Thyroid gland (tissue), 4 donors: ENCODE data around the gene DLG2. TPM values are rescaled to one million over a fixed set of nuclear protein-coding genes. Genes with fewer than 3 reads are reported as not detected.

Experiments
- DNase-seq, 2 donors: peaks; one replicate each; pipeline ENCODE4 v3.0.0-alpha.2; 2019
- H3K27ac ChIP-seq, 3 donors: fragments of 200-600 bp; sonication (generic); 1 replicate in 2 of 3; 2 replicates in 1 of 3; pipeline ENCODE4 v1.5.1; 2016 to 2019; ENCODE audit warnings: mild to moderate bottlenecking in 1 of 3, moderate library complexity in 1 of 3
- H3K27me3 ChIP-seq: fragments of 200-600 bp; sonication (generic); one replicate; pipeline ENCODE4 v1.5.1; 2019
- H3K36me3 ChIP-seq, 2 donors: fragments of 200-600 bp; sonication (generic); one replicate each; pipeline ENCODE4 v1.5.1; 2016 to 2019
- H3K4me1 ChIP-seq, 2 donors: fragments of 200-600 bp; sonication (generic); one replicate each; pipeline ENCODE4 v1.5.1; 2017 to 2019
- H3K4me3 ChIP-seq, 3 donors: fragments of 200-600 bp; sonication (generic); replicated peaks in 1 of 3; 1 replicate in 2 of 3; 2 replicates in 1 of 3; pipeline ENCODE4 v1.5.1; 2016; ENCODE audit warnings: mild to moderate bottlenecking in 1 of 3
- H3K9me3 ChIP-seq: fragments of 200-600 bp; sonication (generic); one replicate; pipeline ENCODE4 v1.5.1; 2017
- CTCF ChIP-seq, 6 experiments: fragments of 200-600 bp in 3 of 6; fragments of 450-650 bp in 3 of 6; sonication (generic) in 3 of 6; IDR thresholded peaks; one replicate each; pipeline ENCODE4 v1.5.1; 2016 to 2019; ENCODE audit warnings: antibody characterized with exemption in 6 of 6, mild to moderate bottlenecking in 2 of 6, inconsistent platforms in 1 of 6, moderate library complexity in 1 of 6
- POLR2A ChIP-seq, 2 donors: fragments of 450-650 bp; IDR thresholded peaks; one replicate each; pipeline ENCODE4 v1.6.1; 2017; ENCODE audit warnings: antibody characterized with exemption in 2 of 2, mild to moderate bottlenecking in 2 of 2, moderate library complexity in 1 of 2
- WGBS, 2 donors: methylation state at CpG; one replicate each; pipeline ENCODE4 v1.1.5; 2017; 5-methylcytosine and 5-hydroxymethylcytosine counted together
- intact Hi-C: fragments of 100-400 bp; cut with DNase I; formaldehyde crosslinking; loops from one replicate; pipeline ENCODE4 v1.15.1; 2023
- total RNA-seq, 4 donors: library from RNA; depleted of rRNA; stranded (reverse); fragments of >200 nt; gene quantifications; one replicate each; pipeline ENCODE4 v1.2.3, GENCODE V29; 2016

Gene DLG2
- total RNA-seq, 4 donors from 2014 or later, result 29.4 to 79.4 (median 42.4) TPM

GRCh38 chr11:83663988-83664387 lies 1963.2 kb downstream of the DLG2 start:
- Histone ChIP-seq H3K36me3 (no peaks in the 10 kb centered on the region), H3K27ac (no peak overlapping the region), H3K9me3 (no peaks in the 10 kb centered on the region), H3K4me1 (peaks cover 4 to 5% of the 10 kb centered on the region in 2 donors), H3K4me3 (no peak overlapping the region), H3K27me3 (no peaks in the 10 kb centered on the region)
- DNase-seq, result no peak
- intact Hi-C loops, result no loop called here
- 96 to 98% methylated on average over 4 of the region's 4 CpGs for WGBS, 2 donors
- no peak for TF ChIP-seq CTCF (IDR thresholded peaks at IDR 0.05)
- no peak for TF ChIP-seq POLR2A (IDR thresholded peaks at IDR 0.05)

- DNase-seq, result no peak
- TF ChIP-seq POLR2A (IDR thresholded peaks at IDR 0.05), result no peak
- TF ChIP-seq CTCF (IDR thresholded peaks at IDR 0.05), result no peak
- H3K4me1 ChIP-seq, result peaks cover 4 to 5% of the 10 kb centered on the region in 2 donors
- no peaks in the 10 kb centered on the region for H3K27me3 ChIP-seq
- H3K4me3 ChIP-seq, result no peak overlapping the region
- H3K36me3 ChIP-seq, result no peaks in the 10 kb centered on the region
- H3K9me3 ChIP-seq, result no peaks in the 10 kb centered on the region
- 81 to 87% methylated on average over 3 of the region's 3 CpGs for WGBS, 2 donors
- H3K27ac ChIP-seq, result no peak overlapping the region
- intact Hi-C loops, result no loop called here
Measured at GRCh38 chr11:83663446-83663845, 1963.7 kb downstream of the DLG2 start.

- WGBS, 2 donors, result 92 to 100% methylated on average over 1 of the region's 1 CpG
- TF ChIP-seq CTCF (IDR thresholded peaks at IDR 0.05) (no peak), POLR2A (IDR thresholded peaks at IDR 0.05) (no peak)
- Histone ChIP-seq H3K27ac (no peak overlapping the region), H3K9me3 (no peaks in the 10 kb centered on the region), H3K36me3 (no peaks in the 10 kb centered on the region), H3K27me3 (no peaks in the 10 kb centered on the region), H3K4me3 (no peak overlapping the region), H3K4me1 (peaks cover 0 to 4% of the 10 kb centered on the region in 2 donors)
- intact Hi-C loops, result no loop called here
- DNase-seq, result no peak
Measured at GRCh38 chr11:83662494-83662893, 1964.7 kb downstream of the DLG2 start.

GRCh38 chr11:83661491-83662350 lies 1965.4 kb downstream of the DLG2 start:
- intact Hi-C loops, result no loop called here

More at GRCh38 chr11:83661491-83662350, 1965.4 kb downstream of the DLG2 start:
- DNase-seq, result no peak
- Histone ChIP-seq H3K4me3 (no peak overlapping the region), H3K9me3 (no peaks in the 10 kb centered on the region), H3K4me1 (peaks cover 5 to 9% of the 10 kb centered on the region in 2 donors), H3K36me3 (no peaks in the 10 kb centered on the region), H3K27me3 (no peaks in the 10 kb centered on the region), H3K27ac (no peak overlapping the region)
- TF ChIP-seq POLR2A (IDR thresholded peaks at IDR 0.05), result no peak
- TF ChIP-seq CTCF (IDR thresholded peaks at IDR 0.05), result no peak
- WGBS, 2 donors, result 88 to 92% methylated on average over 4 of the region's 4 CpGs
